HG02840 (cell line): Measurements from ENCODE around the gene NUP153.
"Not testable (repeated sequence)": the region's sequence is repeated elsewhere in the genome, so short reads cannot be mapped to it uniquely, and the experiment has no call there.

Experiments used
- ATAC-seq: cut with Tn5 transposase; IDR thresholded peaks from one replicate; pipeline ENCODE4 v1.9.1; 2021; ENCODE audit warnings: mild to moderate bottlenecking, moderate library complexity, moderate number of reproducible peaks; ENCODE audit not compliant: unreplicated experiment, low FRiP score

Gene NUP153

GRCh38 chr6:17706580-17707370 lies at the start of gene NUP153:
Gene NUP153, minus strand, starts transcription at chr6:17706925. Its CDS starts 538 bp downstream, at chr6:17706387.
- peak; percentile 68 for ATAC-seq

- no peak for ATAC-seq
These were observed 47.5 kb upstream of the NUP153 start for GRCh38 chr6:17754254-17754653.

GRCh38 chr6:17745324-17745723 lies 38.6 kb upstream of the NUP153 start:
- not testable (repeated sequence) for ATAC-seq

GRCh38 chr6:17744757-17745308 lies 38.1 kb upstream of the NUP153 start:
- not testable (repeated sequence) for ATAC-seq

- ATAC-seq: no peak
These were observed 37.5 kb upstream of the NUP153 start for GRCh38 chr6:17744019-17744756.

GRCh38 chr6:17741507-17741906 lies 34.8 kb upstream of the NUP153 start:
- ATAC-seq: no peak

- ATAC-seq: no peak
These were observed 34.0 kb upstream of the NUP153 start for GRCh38 chr6:17740559-17741220.

- ATAC-seq: no peak
These were observed 31.1 kb upstream of the NUP153 start for GRCh38 chr6:17737704-17738252.

GRCh38 chr6:17735311-17735710 lies 28.6 kb upstream of the NUP153 start:
- not testable (repeated sequence) for ATAC-seq

GRCh38 chr6:17730078-17730704 lies 23.5 kb upstream of the NUP153 start:
- no peak for ATAC-seq

GRCh38 chr6:17729223-17730077 lies 22.7 kb upstream of the NUP153 start:
- no peak for ATAC-seq

- no peak for ATAC-seq
These were observed 22.0 kb upstream of the NUP153 start for GRCh38 chr6:17728551-17729222.

- ATAC-seq: no peak
These were observed 18.4 kb upstream of the NUP153 start for GRCh38 chr6:17725083-17725482.

- ATAC-seq: no peak
These were observed 17.6 kb upstream of the NUP153 start for GRCh38 chr6:17724341-17724740.

- no peak for ATAC-seq
These were observed 14.9 kb upstream of the NUP153 start for GRCh38 chr6:17721671-17722070.

- no peak for ATAC-seq
These were observed 12.8 kb upstream of the NUP153 start for GRCh38 chr6:17719323-17720041.

GRCh38 chr6:17716221-17716620 lies 9.5 kb upstream of the NUP153 start:
- no peak for ATAC-seq
